Keratinocyte (primary cell): ENCODE data around the gene SYNGR1. TPM values are rescaled to one million over a fixed set of nuclear protein-coding genes. Genes with fewer than 3 reads are reported as not detected.
A peak's percentile ranks its signal among the peaks of the same experiment; 100 is the strongest.

Source experiments
- DNase-seq: peaks from one replicate; pipeline ENCODE4 v3.0.0-alpha.2; 2011; ENCODE audit warnings: low read depth, missing footprints, low spot score
- FAIRE-seq: peaks from 2 replicates; lab custom pipeline; 2011; peaks lifted over from hg19 to GRCh38; lab: Jason Lieb, UNC
- H2AFZ ChIP-seq: 2 replicates; pipeline ENCODE4 v1.6.0; 2012; ENCODE audit warnings: low read length, control low read depth, inconsistent platforms; ENCODE audit not compliant: control insufficient read depth
- H3K27ac ChIP-seq: 2 replicates; pipeline ENCODE4 v1.5.1; 2011; ENCODE audit warnings: low read length; ENCODE audit not compliant: control insufficient read depth, insufficient read depth
- H3K27me3 ChIP-seq: 3 replicates; pipeline ENCODE4 v1.6.0; 2011; ENCODE audit warnings: low read length; ENCODE audit not compliant: control insufficient read depth, insufficient read depth; ENCODE audit errors: extremely low read depth
- H3K36me3 ChIP-seq, 2 experiments: 2 replicates in 1 of 2; 3 replicates in 1 of 2; pipeline ENCODE4 v1.5.1; 2011; ENCODE audit warnings: low read length in 2 of 2, mild to moderate bottlenecking in 1 of 2; ENCODE audit not compliant: control insufficient read depth in 2 of 2, insufficient read depth in 2 of 2; ENCODE audit errors: extremely low read depth in 1 of 2
- H3K4me1 ChIP-seq: 3 replicates; pipeline ENCODE4 v1.5.1; 2011; ENCODE audit warnings: low read length; ENCODE audit not compliant: control insufficient read depth, insufficient read depth; ENCODE audit errors: extremely low read depth
- H3K4me2 ChIP-seq: 3 replicates; pipeline ENCODE4 v1.6.0; 2011; ENCODE audit warnings: low read depth, low read length; ENCODE audit not compliant: control insufficient read depth, insufficient read depth; ENCODE audit errors: extremely low read depth
- H3K4me3 ChIP-seq, 3 experiments: fragments of 200-600 bp in 1 of 3; sonication (generic) in 1 of 3; 2 replicates in 2 of 3; 3 replicates in 1 of 3; pipeline ENCODE4 v1.5.1; 2011 to 2016; ENCODE audit warnings: low read length in 3 of 3, mild to moderate bottlenecking in 3 of 3, control low read depth in 2 of 3, inconsistent platforms in 1 of 3, low read depth in 1 of 3, mixed read lengths in 1 of 3, mixed run types in 1 of 3, moderate library complexity in 1 of 3; ENCODE audit not compliant: control insufficient read depth in 2 of 3, insufficient read depth in 2 of 3; ENCODE audit errors: extremely low read depth in 1 of 3
- H3K79me2 ChIP-seq: 2 replicates; pipeline ENCODE4 v1.6.0; 2012; ENCODE audit warnings: low read length; ENCODE audit not compliant: control insufficient read depth, insufficient read depth
- H3K9ac ChIP-seq: 3 replicates; pipeline ENCODE4 v1.6.0; 2011; ENCODE audit warnings: low read length; ENCODE audit not compliant: control insufficient read depth, insufficient read depth; ENCODE audit errors: extremely low read depth
- H3K9me1 ChIP-seq: 3 replicates; pipeline ENCODE4 v1.6.0; 2011; ENCODE audit warnings: low read length; ENCODE audit not compliant: control insufficient read depth, insufficient read depth; ENCODE audit errors: extremely low read depth
- H3K9me3 ChIP-seq: 2 replicates; pipeline ENCODE4 v1.5.1; 2012; ENCODE audit warnings: low read depth, low read length; ENCODE audit not compliant: control insufficient read depth
- H4K20me1 ChIP-seq: 3 replicates; pipeline ENCODE4 v1.6.0; 2011; ENCODE audit warnings: low read length; ENCODE audit not compliant: control insufficient read depth, insufficient read depth; ENCODE audit errors: extremely low read depth
- CTCF ChIP-seq, 3 experiments: IDR thresholded peaks in 1 of 3; conservative IDR thresholded peaks in 1 of 3; optimal IDR thresholded peaks in 1 of 3; 2 replicates in 2 of 3; 3 replicates in 1 of 3; pipeline versions ENCODE3 to v1.5.1; 2011; ENCODE audit warnings: low read length in 3 of 3, mild to moderate bottlenecking in 3 of 3, moderate library complexity in 2 of 3, control low read depth in 1 of 3, inconsistent platforms in 1 of 3; ENCODE audit not compliant: insufficient read depth in 2 of 3; ENCODE audit errors: extremely low read depth in 1 of 3
- EZH2 ChIP-seq: IDR thresholded peaks from one replicate; pipeline ENCODE4 v1.6.1; 2012; ENCODE audit warnings: inconsistent platforms, mild to moderate bottlenecking, low read length, moderate library complexity
- dilution Hi-C: fragments of 300-500 bp; cut with MboI; formaldehyde crosslinking; loops from one replicate; pipeline ENCODE4 v1.7.0; 2020; ENCODE audit warnings: low sequenced_read_pairs; ENCODE audit not compliant: extremely low pct_ligation_motif_present
- polyA plus RNA-seq, 5 experiments: library from polyadenylated mRNA; depleted of rRNA in 3 of 5; stranded (reverse) in 3 of 5; stranded (forward) in 1 of 5; unstranded in 1 of 5; fragments of >200 nt; gene quantifications; 1 replicate in 1 of 5; 2 replicates in 3 of 5; 3 replicates in 1 of 5; pipeline versions ENCODE4 v1.2.1 to v1.2.3, GENCODE V29; 2011 to 2012; ENCODE audit warnings: missing spikeins in 2 of 5, low read depth in 1 of 5, low replicate concordance in 1 of 5

Gene SYNGR1
- polyA plus RNA-seq, 1 donor (not counting 4 experiments of a cell fraction or from before 2014, with no cell fraction given) = 0.63 TPM

GRCh38 chr22:39309881-39310714 lies 39.7 kb upstream of the SYNGR1 start:
- TF ChIP-seq CTCF (optimal IDR thresholded peaks at IDR 0.05 in 1 of 3, IDR thresholded peaks at IDR 0.05 in 1 of 3, conservative IDR thresholded peaks at IDR 0.05 in 1 of 3; ENCODE audit: extremely low read depth in 1 of 3, insufficient read depth in 2 of 3, low read length in 3 of 3) (no peak), EZH2 (no peak)
- Histone ChIP-seq H3K27me3 (no peaks in the 10 kb centered on the region), H3K79me2 (peaks cover 21% of the 10 kb centered on the region), H2AFZ (no peak overlapping the region), H3K4me3 (no peak overlapping the region), H3K4me1 (peaks cover 65% of the 10 kb centered on the region), H3K9ac (peak overlapping the region; percentile 48), H3K27ac (peak overlapping the region; percentile 86), H3K9me1 (peaks cover 2% of the 10 kb centered on the region), H3K9me3 (no peaks in the 10 kb centered on the region), H4K20me1 (peaks cover 37% of the 10 kb centered on the region), H3K36me3 (peaks cover 33 to 44% of the 10 kb centered on the region in 2 experiments), H3K4me2 (peak overlapping the region; percentile 84)
- dilution Hi-C loops = no loop called here
- peak; percentile 75 for FAIRE-seq
- no peak for DNase-seq

- Histone ChIP-seq H3K4me2 (peak overlapping the region; percentile 3), H3K27ac (peak overlapping the region; percentile 34), H2AFZ (no peak overlapping the region), H3K4me3 (no peak overlapping the region), H3K79me2 (peaks cover 38% of the 10 kb centered on the region), H3K9ac (no peak overlapping the region), H4K20me1 (peaks cover 54% of the 10 kb centered on the region), H3K9me1 (peaks cover 4% of the 10 kb centered on the region), H3K9me3 (no peaks in the 10 kb centered on the region), H3K27me3 (no peaks in the 10 kb centered on the region), H3K36me3 (peaks cover 45 to 60% of the 10 kb centered on the region in 2 experiments), H3K4me1 (peaks cover 77% of the 10 kb centered on the region)
- dilution Hi-C loops = no loop called here
- FAIRE-seq (no peak), DNase-seq (no peak)
- TF ChIP-seq CTCF (optimal IDR thresholded peaks at IDR 0.05 in 1 of 3, IDR thresholded peaks at IDR 0.05 in 1 of 3, conservative IDR thresholded peaks at IDR 0.05 in 1 of 3; ENCODE audit: extremely low read depth in 1 of 3, insufficient read depth in 2 of 3, low read length in 3 of 3) = no peak
- TF ChIP-seq EZH2 = no peak
These were observed 38.0 kb upstream of the SYNGR1 start for GRCh38 chr22:39311592-39312400.
